ENCODE measurements around the gene TMEM269. TPM values are rescaled to one million over a fixed set of nuclear protein-coding genes. Genes with fewer than 3 reads are reported as not detected.

TMEM269 gene
- polyA plus RNA-seq, 3 donors: 0.80 to 1.1 (median 0.86) TPM

GRCh38 chr1:42838482-42839190, 53.8 kb downstream of the TMEM269 start:
- DNase-seq (ENCODE audit: extremely low read depth in 1 of 11, low read depth in 9 of 11, low spot score in 4 of 11): no peak

- DNase-seq (ENCODE audit: extremely low read depth in 1 of 11, low read depth in 9 of 11, low spot score in 4 of 11): no peak
Measured at GRCh38 chr1:42841010-42841409, 56.2 kb downstream of the TMEM269 start.

GRCh38 chr1:42841440-42842147, 56.8 kb downstream of the TMEM269 start:
- DNase-seq (ENCODE audit: extremely low read depth in 1 of 11, low read depth in 9 of 11, low spot score in 4 of 11): no peak

DNA sequence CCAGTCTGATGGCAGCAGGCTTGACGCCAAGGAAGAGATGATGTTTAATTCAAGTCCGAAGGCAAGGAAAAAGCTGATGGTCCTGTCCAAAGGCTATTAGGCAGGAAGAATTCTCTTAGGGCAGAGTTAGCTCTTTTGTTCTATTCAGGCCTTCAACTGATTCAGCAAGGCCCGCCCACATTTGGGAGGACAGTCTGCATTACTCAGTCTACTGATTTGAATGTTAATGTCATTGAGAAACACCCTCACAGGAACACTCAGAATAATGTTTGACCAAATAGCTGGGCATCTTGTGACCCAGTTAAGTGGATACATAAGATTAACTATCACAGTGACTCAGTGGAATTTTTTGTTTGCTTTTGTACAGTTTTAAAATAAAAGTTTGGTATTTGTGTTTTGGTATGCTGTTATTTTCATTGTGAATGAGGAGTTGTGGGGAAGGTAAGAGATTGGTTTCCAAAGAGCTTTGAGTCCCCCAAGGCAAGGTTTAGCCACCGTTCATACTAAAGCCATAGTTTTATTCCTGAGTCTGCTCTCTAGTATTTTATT, 59.9 kb downstream of the TMEM269 start:
- DNase-seq (ENCODE audit: extremely low read depth in 1 of 11, low read depth in 9 of 11, low spot score in 4 of 11): no peak

DNA sequence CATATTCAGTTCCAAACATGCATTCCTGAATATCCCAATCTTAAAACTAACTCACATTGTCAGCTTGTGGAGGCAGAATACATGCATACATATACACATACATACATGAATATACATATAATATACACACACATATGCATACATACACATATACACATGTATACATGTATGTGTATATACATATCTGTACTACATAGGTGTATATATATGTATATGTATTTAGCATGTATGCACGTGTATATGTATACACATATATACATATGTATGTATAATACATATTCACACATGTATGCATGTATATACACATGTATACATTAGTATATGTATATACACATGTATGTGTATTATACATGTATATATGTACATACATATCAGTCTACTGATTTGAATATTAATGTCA, 60.4 kb downstream of the TMEM269 start:
- DNase-seq (ENCODE audit: extremely low read depth in 1 of 11, low read depth in 9 of 11, low spot score in 4 of 11): no peak

DNA sequence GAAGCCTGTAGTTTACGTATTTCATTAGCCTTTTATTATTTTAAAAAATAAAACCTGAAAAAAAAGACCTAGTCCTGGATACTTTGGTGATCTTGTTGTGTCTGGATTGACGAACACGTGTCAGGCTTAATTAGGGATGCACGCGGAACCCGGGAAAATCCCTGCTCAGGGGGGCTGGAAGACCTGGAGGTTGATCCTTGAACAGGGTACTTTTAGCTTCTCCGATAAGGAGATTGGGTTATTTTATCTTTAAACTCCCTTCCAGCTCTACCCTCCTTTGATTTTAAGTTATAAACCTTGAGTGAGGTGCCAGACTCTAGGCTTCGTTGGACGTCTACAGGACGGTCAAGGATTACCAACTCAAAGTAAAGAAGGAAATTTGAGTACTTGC, 61.1 kb downstream of the TMEM269 start:
- peak in 2 of 11 donors; percentile 2 to 6 for DNase-seq (ENCODE audit: extremely low read depth in 1 of 11, low read depth in 9 of 11, low spot score in 4 of 11)

GRCh38 chr1:42846257-42847110, 61.7 kb downstream of the TMEM269 start, which contains the start of gene ZNF691:
TSS of gene ZNF691 (plus strand) at chr1:42846613. CDS start at chr1:42849659, 3,046 bp downstream.
- DNase-seq (ENCODE audit: extremely low read depth in 1 of 11, low read depth in 9 of 11, low spot score in 4 of 11): peak; percentile 88 to 98 (median 93)

DNA sequence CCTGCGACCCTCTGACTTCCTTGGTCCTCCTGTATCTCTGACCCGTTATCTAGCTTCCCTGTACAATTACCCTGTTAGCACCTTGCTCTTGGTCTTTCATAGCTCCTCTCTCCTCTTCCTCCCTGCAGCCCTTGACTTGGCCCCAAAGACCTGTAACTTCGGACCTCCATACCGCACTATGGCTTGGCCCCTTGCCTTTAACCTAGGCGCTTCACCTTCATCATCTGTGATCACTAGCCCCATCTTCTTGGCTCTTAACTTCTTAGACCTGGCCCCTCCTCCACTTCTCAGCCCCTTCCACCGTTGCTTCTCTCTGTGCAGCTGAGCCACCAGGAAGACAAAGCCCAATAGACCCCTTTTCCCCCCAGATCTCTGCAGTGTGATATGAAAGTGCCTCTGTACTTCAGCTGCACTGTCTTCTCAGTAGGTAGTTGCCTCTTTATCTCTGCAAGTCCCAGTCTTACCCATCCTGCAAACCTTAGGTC, 62.4 kb downstream of the TMEM269 start:
- peak in 1 of 11 donors; percentile 4 for DNase-seq (ENCODE audit: extremely low read depth in 1 of 11, low read depth in 9 of 11, low spot score in 4 of 11)

GRCh38 chr1:42847721-42848460, 63.1 kb downstream of the TMEM269 start:
- no peak for DNase-seq (ENCODE audit: extremely low read depth in 1 of 11, low read depth in 9 of 11, low spot score in 4 of 11)

- no peak for DNase-seq (ENCODE audit: extremely low read depth in 1 of 11, low read depth in 9 of 11, low spot score in 4 of 11)
Measured at GRCh38 chr1:42848823-42849537, 64.2 kb downstream of the TMEM269 start.

GRCh38 chr1:42849944-42850343, 65.2 kb downstream of the TMEM269 start:
- no peak for DNase-seq (ENCODE audit: extremely low read depth in 1 of 11, low read depth in 9 of 11, low spot score in 4 of 11)

Other genes with a start within 250 kb of the TMEM269 start
- 10 to 100 TPM; 50.1 to 58.6 (median 54.9) TPM for gene PPIH, start 126.6 kb upstream of the TMEM269 start, polyA plus RNA-seq (ENCODE audit: insufficient read length in 3 of 3)
- gene YBX1, start 102.6 kb upstream of the TMEM269 start, polyA plus RNA-seq (ENCODE audit: insufficient read length in 3 of 3): 100 to 1,000 TPM; 579 to 686 (median 678) TPM
- 100 to 1,000 TPM in 1 of 3 donors, 10 to 100 TPM in 2; 72.7 to 109 (median 93.4) TPM for gene CLDN19, start 44.8 kb upstream of the TMEM269 start, polyA plus RNA-seq (ENCODE audit: insufficient read length in 3 of 3)
- 10 to 100 TPM; 67.2 to 78.4 (median 68.1) TPM for gene P3H1, start 18.0 kb upstream of the TMEM269 start, polyA plus RNA-seq (ENCODE audit: insufficient read length in 3 of 3)
- 10 to 100 TPM; 10.1 to 15.1 (median 10.8) TPM for gene C1orf50, start 17.7 kb upstream of the TMEM269 start, polyA plus RNA-seq (ENCODE audit: insufficient read length in 3 of 3)
- gene ERMAP, start 32.1 kb downstream of the TMEM269 start, polyA plus RNA-seq (ENCODE audit: insufficient read length in 3 of 3): 10 to 100 TPM; 19.2 to 22.0 (median 19.2) TPM
- gene SVBP, start 32.4 kb downstream of the TMEM269 start, polyA plus RNA-seq (ENCODE audit: insufficient read length in 3 of 3): 10 to 100 TPM; 55.1 to 72.2 (median 71.3) TPM
- gene ZNF691, start 61.6 kb downstream of the TMEM269 start, polyA plus RNA-seq (ENCODE audit: insufficient read length in 3 of 3): 10 to 100 TPM; 19.3 to 21.1 (median 21.1) TPM
- gene SLC2A1, start 173.9 kb downstream of the TMEM269 start, polyA plus RNA-seq (ENCODE audit: insufficient read length in 3 of 3): 10 to 100 TPM; 38.9 to 73.3 (median 42.7) TPM

All from renal cortex interstitium (tissue), 11 donors.